ENCODE measurements around the gene TBX18.

TBX18 gene

DNA sequence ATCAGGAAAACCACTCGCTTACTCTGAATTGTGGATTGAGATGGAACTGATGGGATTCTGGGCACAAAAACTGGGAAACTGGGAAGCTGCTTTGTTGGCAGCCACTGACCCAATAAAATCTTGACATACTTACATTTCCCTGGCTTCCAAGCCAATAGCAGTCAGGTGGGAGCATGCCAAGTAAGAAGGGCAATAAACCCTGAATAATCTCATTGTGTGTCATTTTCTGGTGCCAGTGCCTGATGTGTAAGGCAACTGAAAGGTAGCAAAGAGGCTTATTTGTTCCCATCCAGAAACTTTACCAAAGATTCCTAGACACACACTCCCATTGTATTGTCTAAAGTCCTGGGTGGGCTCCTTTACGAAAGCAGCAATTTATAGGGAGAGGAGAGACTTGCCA, 93.2 kb downstream of the TBX18 start:
- no peak for DNase-seq (ENCODE audit: low spot score)

DNA sequence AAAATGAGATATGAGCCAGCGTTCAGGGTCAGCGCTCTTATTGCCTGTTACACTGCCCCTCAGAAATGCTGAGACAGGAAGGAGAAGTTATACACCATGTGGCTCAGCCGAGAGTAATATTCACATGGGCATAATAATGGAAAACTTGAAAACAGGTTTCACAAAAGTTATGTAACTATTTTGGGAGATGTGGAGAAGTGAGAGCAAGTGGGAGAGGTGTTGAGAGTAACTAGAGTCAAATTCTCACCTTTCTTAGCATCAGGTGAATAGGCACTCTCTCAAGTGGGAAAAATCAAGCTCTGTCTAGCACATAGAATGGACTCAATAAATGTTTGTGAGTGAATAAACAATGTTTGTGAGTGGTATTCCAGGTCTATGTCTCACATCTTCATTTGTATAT, 94.5 kb downstream of the TBX18 start:
- no peak for DNase-seq (ENCODE audit: low spot score)

DNA sequence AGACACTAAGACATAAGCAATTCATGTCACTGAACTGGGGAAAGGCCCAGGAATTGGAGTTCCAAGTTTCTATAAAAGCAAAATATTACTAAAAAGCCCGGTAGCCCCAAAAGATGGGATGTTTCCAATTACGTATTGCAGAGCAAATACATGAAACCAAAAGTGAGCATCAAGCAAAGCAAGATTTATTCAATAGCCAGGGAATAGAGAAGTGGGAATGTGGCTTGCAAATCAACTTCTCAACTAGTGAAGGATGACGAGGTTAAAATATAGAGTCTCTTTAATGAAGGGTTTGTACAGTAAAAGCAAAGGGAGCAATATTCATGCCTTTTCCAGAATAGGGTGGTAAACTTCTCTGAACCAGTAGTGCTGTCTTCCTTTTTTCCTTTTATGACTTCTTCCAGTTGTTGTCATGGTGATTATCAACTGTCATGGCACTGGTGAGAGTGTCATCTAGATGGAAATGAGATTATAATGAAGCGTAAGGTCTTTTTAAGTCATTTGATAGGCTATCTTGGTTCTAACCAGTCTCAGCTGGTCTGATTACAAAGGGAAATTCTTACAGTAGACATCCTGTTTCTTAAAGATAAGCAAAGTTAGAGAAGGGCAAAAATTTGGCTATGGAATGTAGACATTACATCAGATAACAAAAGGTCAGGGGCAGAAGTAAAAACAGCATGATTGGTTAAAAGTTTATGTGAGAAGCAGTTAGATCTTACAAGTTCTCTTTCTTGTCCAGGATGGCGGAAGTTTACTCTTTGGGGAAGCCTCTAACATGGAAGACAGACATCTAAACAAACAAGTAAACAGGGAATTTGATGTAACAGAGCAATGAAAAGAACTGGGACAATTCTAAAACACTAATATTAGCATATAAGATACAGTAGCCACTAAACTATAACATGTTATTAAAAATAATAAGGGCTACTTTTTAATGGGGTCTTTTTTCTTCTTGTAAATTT, 96.9 kb downstream of the TBX18 start:
- DNase-seq (ENCODE audit: low spot score) = no peak

DNA sequence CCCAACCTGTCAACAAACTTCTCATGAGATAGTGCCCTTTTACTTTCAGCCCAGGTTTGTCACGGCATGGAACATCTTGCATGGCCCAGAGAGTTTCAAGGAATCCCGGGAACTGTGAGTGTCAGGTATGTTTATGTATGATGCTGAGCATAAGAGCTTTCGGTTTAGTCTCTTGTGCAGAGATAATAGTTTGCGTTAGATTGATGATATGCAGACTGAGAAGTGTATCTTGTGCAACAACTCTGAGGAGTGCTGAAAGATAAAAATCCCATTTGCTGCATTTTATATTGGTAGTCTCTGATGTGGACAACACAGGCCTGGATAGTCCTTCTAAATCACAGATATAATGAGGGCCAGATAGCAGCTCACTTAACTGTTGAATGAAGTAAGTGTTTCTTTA, 99.0 kb downstream of the TBX18 start:
- no peak for DNase-seq (ENCODE audit: low spot score)

DNA sequence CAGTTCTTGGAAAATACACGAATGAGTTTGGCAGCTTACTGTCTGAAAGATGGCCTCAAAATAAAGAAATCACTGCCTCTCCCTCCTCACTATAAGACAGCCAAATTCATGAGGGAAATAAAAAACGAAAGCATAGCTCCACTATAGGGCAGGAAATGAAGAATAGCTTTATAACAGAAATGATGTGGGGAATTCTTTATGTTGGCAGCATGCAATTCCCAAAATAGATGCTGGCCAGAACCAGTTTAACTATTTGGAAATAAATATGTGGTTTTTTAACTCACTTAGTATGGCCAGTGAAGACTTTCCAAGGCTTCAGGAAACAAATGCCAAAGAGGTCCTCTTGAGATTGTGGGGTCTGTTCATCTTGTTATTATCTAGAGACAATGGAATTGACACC, 100.5 kb downstream of the TBX18 start:
- DNase-seq (ENCODE audit: low spot score) = no peak

DNA sequence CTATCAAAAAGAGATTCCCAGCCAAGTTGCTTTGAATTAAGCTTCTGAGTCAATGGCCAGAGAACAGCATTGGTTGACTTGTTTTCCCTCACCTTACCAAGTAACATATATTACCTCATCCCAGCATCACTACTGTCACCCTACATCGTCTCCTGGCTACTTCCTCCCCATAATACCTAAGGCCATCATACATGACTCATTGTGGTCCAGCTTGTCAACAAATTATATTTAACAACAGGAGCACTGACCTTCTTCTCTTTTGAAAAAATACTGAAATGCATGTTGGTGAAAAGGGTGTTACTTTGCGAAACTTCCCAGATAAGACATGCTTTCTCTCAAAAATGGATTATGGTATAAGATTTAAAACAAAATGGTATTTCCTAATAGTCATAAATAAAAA, 106.9 kb downstream of the TBX18 start:
- no peak for DNase-seq (ENCODE audit: low spot score)

DNA sequence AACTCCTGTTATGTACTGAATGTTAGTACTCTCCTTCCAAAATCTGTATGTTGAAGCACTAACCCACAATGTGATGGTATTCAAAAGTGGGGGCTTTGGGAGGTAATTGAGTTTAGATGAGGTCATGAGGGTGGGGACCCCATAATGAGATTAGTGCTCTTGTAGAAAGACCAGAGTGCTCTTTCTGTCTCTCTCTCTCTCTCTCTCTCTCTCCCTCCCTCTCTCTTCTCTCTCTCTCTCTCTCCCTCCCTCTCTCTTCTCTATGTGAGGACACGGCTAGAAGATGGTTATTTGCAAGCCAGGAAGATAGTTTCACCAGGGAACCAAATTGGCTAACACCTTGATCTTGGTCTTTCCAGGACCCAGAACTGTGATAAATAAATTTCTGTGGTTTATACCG, 107.4 kb downstream of the TBX18 start:
- no peak for DNase-seq (ENCODE audit: low spot score)

DNA sequence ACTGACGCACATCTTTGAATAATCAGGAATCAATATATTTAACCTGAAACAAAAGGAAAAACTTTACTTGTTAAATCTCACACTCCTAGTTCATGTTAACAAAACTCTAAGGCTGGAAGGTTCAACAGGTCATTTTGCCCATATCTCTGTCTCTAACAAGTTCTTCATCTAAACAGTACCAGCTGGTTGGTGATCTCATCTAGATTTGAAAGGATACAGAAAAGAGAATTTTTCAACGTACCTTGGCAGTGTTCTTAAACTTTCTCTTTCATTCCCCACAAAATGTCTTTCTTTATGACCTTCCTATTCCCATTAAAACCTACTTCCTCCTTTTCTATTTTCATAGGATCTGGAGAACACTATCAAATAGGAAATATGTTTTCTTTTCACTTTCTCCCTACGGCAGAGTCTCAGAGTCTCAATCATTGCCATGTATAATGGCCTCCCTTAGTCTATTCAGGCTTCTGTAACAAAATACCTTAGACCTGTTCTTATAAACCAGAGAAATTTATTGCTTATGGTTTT, 111.3 kb downstream of the TBX18 start:
- DNase-seq (ENCODE audit: low spot score) = no peak

DNA sequence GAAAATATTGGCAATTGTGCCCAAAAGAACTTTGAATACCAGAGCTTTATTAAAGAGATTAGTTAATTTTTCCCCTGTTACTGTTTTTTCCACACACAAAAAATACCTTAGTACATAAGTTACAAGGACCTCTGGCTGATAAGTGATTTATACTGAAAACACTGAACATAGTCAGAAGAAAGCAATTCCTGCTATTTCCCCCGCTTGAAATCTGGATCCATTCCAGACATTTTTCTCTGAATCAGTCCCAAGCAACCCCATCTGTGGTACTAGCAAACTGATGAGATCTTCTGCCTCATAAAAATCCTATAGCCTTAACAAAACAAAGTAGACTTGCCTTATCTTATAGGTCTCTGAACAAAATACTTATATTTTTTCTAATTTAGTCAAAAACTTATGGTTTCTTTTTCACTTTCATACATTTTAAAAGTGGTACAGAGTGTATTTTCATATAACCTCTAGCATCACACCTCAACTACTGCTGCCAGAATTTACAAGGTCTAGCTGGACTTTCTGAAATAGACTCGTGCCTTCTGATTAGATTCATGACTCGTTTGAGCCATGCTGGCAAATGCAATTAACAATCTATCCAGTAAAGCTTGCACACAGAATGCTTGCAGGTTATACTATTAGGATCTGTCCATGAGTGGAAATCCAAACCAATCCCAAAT, 111.9 kb downstream of the TBX18 start:
- peak; percentile 61 for DNase-seq (ENCODE audit: low spot score)

DNA sequence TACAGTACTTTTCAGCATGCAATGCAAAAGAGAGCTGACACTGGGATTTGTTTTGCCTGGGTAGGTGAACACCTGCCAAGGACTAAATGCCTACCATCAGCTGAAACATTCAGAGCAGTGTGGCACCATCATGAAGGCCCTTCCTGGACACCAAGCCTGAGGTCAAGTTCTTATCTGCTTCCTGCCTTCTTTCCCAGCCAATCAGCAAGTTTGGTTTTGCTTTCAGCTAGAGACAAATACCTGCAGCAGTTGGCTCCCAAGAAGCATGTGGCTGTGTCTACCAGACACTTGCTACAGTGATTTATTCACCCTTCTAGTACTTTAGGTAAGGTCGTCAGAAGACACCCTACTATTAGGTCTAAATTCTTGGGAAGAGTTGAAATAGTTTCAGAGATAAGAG, 112.8 kb downstream of the TBX18 start:
- DNase-seq (ENCODE audit: low spot score) = no peak

DNA sequence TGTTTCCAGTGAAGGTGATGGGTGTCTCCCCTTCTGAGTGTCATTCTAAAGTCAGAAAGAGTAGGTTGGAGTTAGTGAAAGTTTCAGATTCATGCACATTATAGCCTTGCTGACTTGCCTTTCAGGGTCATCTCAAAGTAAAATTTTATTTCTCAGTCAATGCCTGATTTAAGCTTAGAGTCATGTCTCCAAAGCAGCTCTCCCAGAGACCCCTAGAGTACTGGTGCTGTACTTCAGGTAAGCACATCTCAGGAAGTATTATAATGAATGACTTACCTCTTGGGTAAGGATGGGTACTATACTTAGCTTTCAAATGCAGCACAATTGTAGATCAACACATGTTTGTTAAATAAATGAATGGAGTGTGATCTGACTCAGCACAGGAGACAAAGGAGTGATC, 116.0 kb downstream of the TBX18 start:
- DNase-seq (ENCODE audit: low spot score) = no peak

DNA sequence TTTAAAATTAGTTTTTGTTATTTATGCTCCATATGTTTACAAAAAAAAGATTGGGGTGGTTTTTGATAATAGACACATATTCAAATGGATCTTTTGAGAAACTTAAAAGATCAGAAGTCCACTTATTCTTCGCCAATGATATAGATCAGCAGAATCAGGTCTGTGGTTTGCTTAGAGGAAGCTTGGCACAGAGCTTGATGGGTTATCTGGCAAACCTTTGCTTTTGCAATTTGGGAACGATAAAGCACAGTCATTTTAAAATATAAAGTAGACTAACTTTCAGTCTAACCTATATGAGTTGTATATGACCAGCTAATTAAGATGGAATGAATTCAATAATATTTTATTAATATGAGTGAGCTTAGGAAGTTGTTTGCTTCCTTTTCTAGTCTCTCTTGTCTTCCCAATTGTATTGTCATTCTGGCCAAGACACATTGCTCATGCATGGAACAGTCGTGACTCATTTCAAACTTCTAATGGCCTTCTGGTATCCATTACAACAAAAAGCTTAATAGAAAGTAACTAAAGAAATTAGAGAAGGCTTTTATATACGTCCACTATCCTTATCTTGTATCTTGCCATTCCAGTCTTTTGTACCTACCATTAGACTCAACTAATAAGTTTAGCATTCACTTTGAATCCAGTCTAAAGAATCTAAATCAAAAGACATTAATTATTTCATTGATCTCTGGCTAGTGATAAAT, 118.7 kb downstream of the TBX18 start:
- peak; percentile 55 for DNase-seq (ENCODE audit: low spot score)

DNA sequence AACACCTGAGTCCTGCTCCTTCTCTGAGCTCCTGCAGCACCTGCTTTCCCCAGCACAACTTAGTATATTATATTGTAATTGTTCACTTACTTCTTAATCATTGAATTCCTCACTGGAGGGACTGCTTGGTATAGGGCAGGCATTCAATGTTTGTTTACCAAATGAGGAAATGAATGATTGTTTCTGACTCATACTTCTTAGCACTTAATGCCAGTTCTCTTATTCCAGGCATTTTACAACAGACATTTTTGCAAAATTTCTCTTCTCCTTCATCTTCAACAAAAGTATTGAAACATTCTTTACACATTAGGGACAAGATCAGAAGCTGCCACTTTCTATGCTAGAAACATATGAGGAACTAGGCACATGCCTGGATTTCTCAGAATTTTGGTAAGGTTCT, 119.4 kb downstream of the TBX18 start:
- peak; percentile 36 for DNase-seq (ENCODE audit: low spot score)

DNA sequence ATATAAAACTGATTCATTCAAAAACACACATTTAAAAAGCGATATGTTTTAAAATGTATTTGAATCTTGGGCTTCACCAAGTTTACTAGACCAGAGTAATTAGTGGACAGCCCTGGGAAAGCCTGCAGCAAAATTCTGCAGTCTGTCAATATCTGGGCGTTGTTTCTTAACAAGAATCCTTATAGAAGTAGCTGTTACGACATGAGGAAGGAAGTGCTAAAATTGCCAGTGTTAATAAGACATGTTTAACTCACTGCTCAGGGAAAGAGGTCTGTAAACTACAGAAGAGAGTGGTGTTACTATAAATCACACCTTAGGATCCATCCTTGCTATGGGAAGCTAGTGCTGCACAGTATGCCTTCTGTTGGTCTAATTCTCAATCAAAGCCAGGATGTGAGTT, 120.6 kb downstream of the TBX18 start:
- DNase-seq (ENCODE audit: low spot score) = no peak

DNA sequence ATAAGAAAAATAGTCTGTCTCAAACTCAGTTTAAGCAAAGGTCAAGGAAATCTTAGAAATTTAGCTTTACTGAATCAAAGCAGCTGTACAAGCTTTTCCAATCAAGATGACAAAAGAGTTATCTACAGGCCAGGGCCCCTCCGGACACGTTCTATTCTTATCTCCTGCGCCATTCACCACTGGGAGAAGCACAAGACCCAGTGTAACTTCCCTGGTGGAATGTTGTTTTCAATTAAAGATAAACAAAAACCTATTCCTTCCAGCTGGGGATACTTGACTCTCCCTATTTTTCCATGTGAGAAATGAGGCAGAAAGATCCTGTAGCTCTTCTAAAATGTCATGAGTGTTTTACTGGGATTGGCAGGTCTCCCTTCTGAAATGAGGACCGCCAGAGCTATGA, 123.3 kb downstream of the TBX18 start:
- DNase-seq (ENCODE audit: low spot score) = no peak

DNA sequence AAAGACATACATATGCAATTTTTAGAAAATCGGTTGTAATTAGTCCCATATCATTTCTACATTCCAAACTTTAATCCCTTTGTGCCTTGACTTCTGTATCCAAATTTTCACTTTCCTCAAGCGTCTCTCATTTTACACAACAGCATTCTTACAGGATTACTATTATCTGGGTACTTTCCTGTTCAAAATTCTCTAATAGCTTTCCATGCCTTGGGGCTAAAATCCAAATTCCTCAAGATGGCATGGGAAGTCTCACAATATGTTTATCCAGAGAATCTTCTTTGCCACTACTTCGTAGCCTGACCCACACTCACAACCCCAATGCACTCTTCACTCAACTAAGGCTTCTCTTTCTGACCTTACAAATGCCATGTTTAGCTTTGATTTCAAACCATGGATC, 125.0 kb downstream of the TBX18 start:
- peak; percentile 11 for DNase-seq (ENCODE audit: low spot score)

DNA sequence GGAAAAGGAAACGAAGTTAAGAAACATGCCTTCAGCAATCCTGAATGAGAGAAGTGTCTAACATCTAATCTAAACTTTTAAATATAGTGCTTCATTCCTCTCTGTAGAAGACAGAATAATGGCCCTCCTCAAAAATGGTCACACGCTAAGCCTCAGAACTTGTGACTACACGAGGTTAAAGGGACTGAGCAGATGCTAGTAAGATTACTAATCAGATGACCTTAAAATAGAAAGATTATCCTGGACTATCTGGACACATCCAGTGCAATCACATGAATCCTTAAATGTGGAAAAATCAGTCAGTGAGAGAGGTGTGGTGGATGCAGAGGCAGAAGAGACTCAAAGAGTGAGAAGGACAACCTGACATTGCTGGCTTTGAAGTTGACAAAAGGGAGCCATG, 126.1 kb downstream of the TBX18 start:
- DNase-seq (ENCODE audit: low spot score) = no peak

All from AG20443 (cell line).